A673 (cell line): Measurements from ENCODE around the gene EPHA4. TPM values are rescaled to one million over a fixed set of nuclear protein-coding genes. Genes with fewer than 3 reads are reported as not detected.

Source experiments
- BruUV-seq: library from RNA; stranded (reverse); fragments of 400-500 nt; replicated peaks from 2 replicates; lab custom pipeline; 2021; lab: Mats Ljungman, UMichigan
- CTCF ChIA-PET: fragments of 300-600 bp; sonication (Branson Sonifier 250); formaldehyde crosslinking; loops from one replicate; lab custom pipeline; 2022; ENCODE audit warnings: antibody characterized with exemption; lab: Charles Lee
- POLR2A ChIA-PET: fragments of 300-600 bp; sonication (Branson Sonifier 250); formaldehyde crosslinking; loops from one replicate; lab custom pipeline; 2022; ENCODE audit warnings: antibody characterized with exemption; ENCODE audit not compliant: low non-redundant PET; lab: Charles Lee
- DNase-seq: peaks from one replicate; pipeline ENCODE4 v3.0.0-alpha.2; 2015; ENCODE audit warnings: low spot score
- H3K27ac ChIP-seq: fragments of 200-600 bp; sonication (generic); 2 replicates; pipeline ENCODE4 v1.5.1; 2016; ENCODE audit warnings: mixed run types, low read depth, mild to moderate bottlenecking, mixed read lengths, antibody characterized with exemption, low read length; ENCODE audit not compliant: poor library complexity, severe bottlenecking
- H3K27me3 ChIP-seq: fragments of 200-600 bp; sonication (generic); replicated peaks from 2 replicates; pipeline ENCODE4 v1.6.1; 2017; ENCODE audit warnings: mixed run types, low read depth, mild to moderate bottlenecking, mixed read lengths, antibody characterized with exemption, low read length; ENCODE audit not compliant: insufficient read depth, poor library complexity
- H3K36me3 ChIP-seq: fragments of 200-600 bp; sonication (generic); 2 replicates; pipeline ENCODE4 v1.6.1; 2016; ENCODE audit warnings: mixed run types, mild to moderate bottlenecking, mixed read lengths, antibody characterized with exemption, low read length; ENCODE audit not compliant: insufficient read depth, poor library complexity, severe bottlenecking
- H3K4me1 ChIP-seq: fragments of 200-600 bp; sonication (generic); 2 replicates; pipeline ENCODE4 v1.6.1; 2017; ENCODE audit warnings: mixed run types, mild to moderate bottlenecking, mixed read lengths, antibody characterized with exemption, low read length; ENCODE audit not compliant: insufficient read depth, poor library complexity, severe bottlenecking
- H3K4me3 ChIP-seq: fragments of 200-600 bp; sonication (generic); 2 replicates; pipeline ENCODE4 v1.5.1; 2016; ENCODE audit warnings: low read depth, mixed run types, mild to moderate bottlenecking, mixed read lengths, low read length; ENCODE audit not compliant: poor library complexity, severe bottlenecking
- H3K9me3 ChIP-seq: fragments of 200-600 bp; sonication (generic); 2 replicates; pipeline ENCODE4 v1.6.1; 2016; ENCODE audit warnings: mixed run types, low read depth, mild to moderate bottlenecking, mixed read lengths, antibody characterized with exemption, low read length; ENCODE audit not compliant: poor library complexity, severe bottlenecking
- EZH2 ChIP-seq: fragments of 200-600 bp; sonication (generic); IDR thresholded peaks from 2 replicates; pipeline ENCODE4 v1.6.1; 2017; ENCODE audit warnings: borderline replicate concordance, low read depth, mild to moderate bottlenecking, mixed read lengths, antibody characterized with exemption, low read length; ENCODE audit not compliant: poor library complexity, severe bottlenecking
- intact Hi-C: fragments of 100-400 bp; cut with micrococcal nuclease; formaldehyde crosslinking; loops from one replicate; pipeline ENCODE4 v1.10.0; 2022; ENCODE audit not compliant: unreplicated experiment
- total RNA-seq: library from RNA; stranded (reverse); gene quantifications from 2 replicates; pipeline ENCODE4 v1.2.3, GENCODE V29; 2021
- TF ChIP-seq, protein P1 (sequence below): fragments of 300-800, 200-600 bp; sonication (generic); conservative IDR thresholded peaks from 2 replicates; pipeline ENCODE4 v1.5.1; 2017; ENCODE audit warnings: low read depth, mild to moderate bottlenecking, antibody characterized with exemption, low read length, moderate library complexity, mixed read lengths

EPHA4 gene
- total RNA-seq, 1 experiment from 2014 or later = 39.5 TPM

DNA sequence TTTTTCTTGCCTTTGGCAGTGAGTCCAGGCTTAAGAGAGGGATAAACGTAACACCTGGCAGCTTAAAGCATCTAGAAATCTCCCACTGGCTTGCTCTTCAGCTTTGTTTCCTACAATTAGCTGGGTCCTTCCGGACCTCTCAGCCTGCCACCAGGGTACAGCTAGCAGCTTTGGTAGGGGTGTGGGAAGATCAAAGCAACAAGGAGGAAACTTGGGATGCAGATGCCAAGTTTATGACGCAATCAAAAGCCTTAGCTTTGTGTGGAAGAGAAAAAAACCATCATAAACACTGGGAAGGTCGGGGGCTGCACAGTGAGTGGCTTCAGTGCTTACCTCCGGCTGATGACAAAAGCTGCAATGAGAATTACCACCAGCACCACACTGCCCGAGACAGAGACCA, 116.9 kb downstream of the EPHA4 start:
- Histone ChIP-seq H3K4me1 (peaks cover 5% of the 10 kb centered on the region), H3K4me3 (no peak overlapping the region), H3K9me3 (no peaks in the 10 kb centered on the region), H3K27me3 (no peaks in the 10 kb centered on the region), H3K36me3 (no peaks in the 10 kb centered on the region), H3K27ac (no peak overlapping the region)
- BruUV-seq = no TSS peak
- TF ChIP-seq EZH2 = no peak
- TF ChIP-seq, protein P1, sequence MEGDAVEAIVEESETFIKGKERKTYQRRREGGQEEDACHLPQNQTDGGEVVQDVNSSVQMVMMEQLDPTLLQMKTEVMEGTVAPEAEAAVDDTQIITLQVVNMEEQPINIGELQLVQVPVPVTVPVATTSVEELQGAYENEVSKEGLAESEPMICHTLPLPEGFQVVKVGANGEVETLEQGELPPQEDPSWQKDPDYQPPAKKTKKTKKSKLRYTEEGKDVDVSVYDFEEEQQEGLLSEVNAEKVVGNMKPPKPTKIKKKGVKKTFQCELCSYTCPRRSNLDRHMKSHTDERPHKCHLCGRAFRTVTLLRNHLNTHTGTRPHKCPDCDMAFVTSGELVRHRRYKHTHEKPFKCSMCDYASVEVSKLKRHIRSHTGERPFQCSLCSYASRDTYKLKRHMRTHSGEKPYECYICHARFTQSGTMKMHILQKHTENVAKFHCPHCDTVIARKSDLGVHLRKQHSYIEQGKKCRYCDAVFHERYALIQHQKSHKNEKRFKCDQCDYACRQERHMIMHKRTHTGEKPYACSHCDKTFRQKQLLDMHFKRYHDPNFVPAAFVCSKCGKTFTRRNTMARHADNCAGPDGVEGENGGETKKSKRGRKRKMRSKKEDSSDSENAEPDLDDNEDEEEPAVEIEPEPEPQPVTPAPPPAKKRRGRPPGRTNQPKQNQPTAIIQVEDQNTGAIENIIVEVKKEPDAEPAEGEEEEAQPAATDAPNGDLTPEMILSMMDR = no peak
- peak; percentile 40 for DNase-seq
- intact Hi-C loops = no loop called here
- ChIA-PET CTCF (interaction anchor here (0.6 kb wide), 1 partner anchor 1519 kb away, joined by 6 read pairs; no protein-coding TSS in a partner anchor), POLR2A (no interaction called here)

DNA sequence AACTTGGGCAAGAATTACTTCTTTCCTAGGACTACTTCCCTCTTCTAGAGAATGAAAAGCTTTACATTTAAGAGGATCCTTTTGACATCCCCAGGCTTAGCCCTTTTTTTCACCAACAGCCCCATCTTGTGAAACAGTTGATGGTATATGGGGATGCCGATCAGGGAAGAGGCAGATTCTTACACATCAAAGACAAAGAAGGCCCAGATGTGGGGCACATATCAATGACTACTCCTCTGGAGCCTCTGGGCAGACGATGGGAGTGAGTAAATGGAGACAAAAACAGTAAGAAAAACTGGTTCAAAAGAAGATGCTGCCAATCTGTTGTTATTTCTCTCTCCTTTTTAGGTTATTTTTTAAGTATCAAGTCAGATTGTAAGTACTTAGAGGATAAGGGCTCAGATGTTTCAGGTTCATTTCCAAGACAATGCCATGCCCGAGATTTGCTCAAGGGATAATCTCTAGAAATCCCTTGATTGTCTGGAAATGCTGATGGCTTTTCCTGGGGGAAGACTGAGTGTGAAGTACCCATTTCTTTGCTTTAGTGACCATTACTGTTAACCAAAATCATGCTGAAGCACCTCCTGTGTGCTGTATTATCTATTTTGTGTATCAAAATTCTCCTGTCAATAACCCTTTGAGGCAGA, 117.5 kb downstream of the EPHA4 start:
- intact Hi-C loops = no loop called here
- ChIA-PET POLR2A (no interaction called here), CTCF (no interaction called here)
- no peak for DNase-seq
- TF ChIP-seq, protein P1 = no peak
- no peak for TF ChIP-seq EZH2
- H3K27ac ChIP-seq = no peak overlapping the region
- H3K27me3 ChIP-seq = no peaks in the 10 kb centered on the region
- no TSS peak for BruUV-seq
- no peaks in the 10 kb centered on the region for H3K36me3 ChIP-seq
- no peak overlapping the region for H3K4me3 ChIP-seq
- H3K4me1 ChIP-seq = peaks cover 5% of the 10 kb centered on the region
- H3K9me3 ChIP-seq = no peaks in the 10 kb centered on the region

DNA sequence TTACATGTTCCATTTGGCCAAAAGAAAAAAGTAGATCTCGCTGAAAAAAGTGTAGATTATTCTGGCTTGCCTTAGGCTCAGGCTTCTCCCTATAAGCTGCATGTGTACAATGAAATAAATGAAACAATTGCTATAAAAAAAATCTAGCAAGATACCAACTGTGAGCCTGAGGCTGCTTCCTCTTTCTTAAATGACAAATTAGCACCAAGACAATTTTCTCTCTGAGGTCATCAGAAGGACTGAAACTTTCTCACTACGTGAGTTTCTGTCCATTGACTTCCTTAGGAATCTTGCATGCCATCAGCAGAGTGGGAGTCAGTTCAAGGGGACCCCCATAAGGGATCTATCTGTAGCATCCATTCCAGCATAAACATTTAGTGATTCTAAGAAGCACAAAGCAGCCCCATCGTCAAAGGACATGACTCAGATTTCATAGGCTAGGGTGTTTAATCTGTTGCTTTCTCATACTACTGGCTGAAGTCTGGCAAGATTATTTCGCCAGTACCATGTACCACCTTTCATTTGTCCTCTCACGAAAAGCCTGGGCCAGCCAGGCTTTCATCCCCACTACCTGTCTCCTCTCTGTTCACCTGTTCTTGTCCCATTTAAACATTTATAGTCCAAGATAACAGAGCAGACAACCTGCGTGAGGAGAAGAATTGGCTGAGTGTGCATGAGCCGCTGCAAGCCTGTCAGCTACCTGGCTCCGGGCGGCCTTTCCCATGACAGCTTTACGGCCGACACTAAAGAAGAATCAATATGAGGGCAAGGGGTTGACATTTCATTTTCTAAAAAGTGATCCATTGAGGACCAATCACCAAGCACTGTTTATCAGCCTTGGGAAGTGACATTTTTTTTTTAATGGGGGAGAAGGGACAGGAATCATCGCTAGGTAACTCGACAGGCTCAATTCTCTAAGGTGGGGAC, 120.0 kb downstream of the EPHA4 start:
- TF ChIP-seq, protein P1 = no peak
- TF ChIP-seq EZH2 = no peak
- no peak for DNase-seq
- Histone ChIP-seq H3K27me3 (no peaks in the 10 kb centered on the region), H3K9me3 (no peaks in the 10 kb centered on the region), H3K36me3 (no peaks in the 10 kb centered on the region), H3K4me3 (no peak overlapping the region), H3K27ac (no peak overlapping the region), H3K4me1 (peaks cover 10% of the 10 kb centered on the region)
- ChIA-PET POLR2A (no interaction called here), CTCF (no interaction called here)
- intact Hi-C loops = no loop called here
- no TSS peak for BruUV-seq
